HCT116 (cell line): ENCODE measurements around the gene HOGA1. TPM values are rescaled to one million over a fixed set of nuclear protein-coding genes. Genes with fewer than 3 reads are reported as not detected.

Source experiments
- ATAC-seq: fragments of 200-7000 bp; cut with Tn5 transposase; 2 replicates; pipeline ENCODE4 v1.9.1; 2020; ENCODE audit warnings: mild to moderate bottlenecking, moderate library complexity
- BruUV-seq: library from RNA; stranded (reverse); fragments of 400-500 nt; replicated peaks from 2 replicates; lab custom pipeline; 2021; lab: Mats Ljungman, UMichigan
- CTCF ChIA-PET: fragments of 300-600 bp; sonication (Branson Sonifier 250); formaldehyde crosslinking; loops from one replicate; lab custom pipeline; 2021; ENCODE audit warnings: antibody characterized with exemption; lab: Charles Lee
- POLR2A ChIA-PET: fragments of 300-600, 350-600 bp; sonication (Branson Sonifier 250); formaldehyde crosslinking; loops from one replicate; lab custom pipeline; 2021; ENCODE audit warnings: antibody characterized with exemption; lab: Charles Lee
- RAD21 ChIA-PET, 2 experiments: fragments of 300-600 bp; sonication (Branson Sonifier 250); formaldehyde crosslinking; loops; one replicate each; lab custom pipeline; 2023; ENCODE audit warnings: low total read pairs in 2 of 2; ENCODE audit not compliant: uncharacterized antibody in 2 of 2, unreplicated experiment in 2 of 2, low non-redundant PET in 1 of 2; lab: Charles Lee
- DNase-seq: peaks from one replicate; pipeline ENCODE4 v3.0.0-alpha.2; 2010; ENCODE audit warnings: low read depth, low spot score
- H2AFZ ChIP-seq: fragments of 200-600 bp; shearing (Covaris generic), sonication (generic); 2 replicates; pipeline ENCODE4 v1.6.1; 2017; ENCODE audit warnings: low read depth, mixed run types, mixed read lengths, antibody characterized with exemption, low read length; ENCODE audit not compliant: poor library complexity, severe bottlenecking
- H3K27ac ChIP-seq: 2 replicates; pipeline ENCODE4 v1.5.1; 2012; ENCODE audit warnings: low read depth, low read length
- H3K27me3 ChIP-seq: fragments of 200-600 bp; sonication (generic); 2 replicates; pipeline ENCODE4 v1.6.1; 2016; ENCODE audit warnings: mixed run types, low read length, mixed read lengths; ENCODE audit not compliant: insufficient read depth
- H3K36me3 ChIP-seq, 2 experiments: fragments of 200-500 bp in 1 of 2; fragments of 200-600 bp in 1 of 2; sonication (Bioruptor generic) in 1 of 2; sonication (generic) in 1 of 2; 2 replicates each; pipeline versions ENCODE4 v1.5.1 to v1.6.1; 2014 to 2016; ENCODE audit warnings: low read length in 2 of 2, inconsistent platforms in 1 of 2, mixed read lengths in 1 of 2, mixed run types in 1 of 2; ENCODE audit not compliant: insufficient read depth in 2 of 2, control insufficient read depth in 1 of 2
- H3K4me1 ChIP-seq, 2 experiments: fragments of 200-600 bp in 1 of 2; sonication (generic) in 1 of 2; 2 replicates each; pipeline versions ENCODE4 v1.5.1 to v1.6.1; 2012 to 2017; ENCODE audit warnings: low read length in 2 of 2, inconsistent platforms in 1 of 2, mild to moderate bottlenecking in 1 of 2, mixed read lengths in 1 of 2, mixed run types in 1 of 2, moderate library complexity in 1 of 2; ENCODE audit not compliant: insufficient read depth in 2 of 2, control insufficient read depth in 1 of 2
- H3K4me2 ChIP-seq: fragments of 200-600 bp; sonication (generic); 2 replicates; pipeline ENCODE4 v1.6.1; 2017; ENCODE audit warnings: mixed run types, low read length, mixed read lengths
- H3K4me3 ChIP-seq, 2 experiments: fragments of 200-600 bp in 1 of 2; sonication (generic) in 1 of 2; replicated peaks in 1 of 2; 2 replicates each; pipeline ENCODE4 v1.5.1; 2011 to 2016; ENCODE audit warnings: low read length in 2 of 2, control low read depth in 1 of 2, low read depth in 1 of 2, mild to moderate bottlenecking in 1 of 2, mixed read lengths in 1 of 2, mixed run types in 1 of 2
- H3K79me2 ChIP-seq: fragments of 200-600 bp; sonication (generic); 2 replicates; pipeline ENCODE4 v1.6.1; 2017; ENCODE audit warnings: mild to moderate bottlenecking, mixed run types, low read length, moderate library complexity, mixed read lengths; ENCODE audit not compliant: insufficient read depth
- H3K9ac ChIP-seq: fragments of 200-600 bp; sonication (generic); 2 replicates; pipeline ENCODE4 v1.6.1; 2016; ENCODE audit warnings: low read length, mixed read lengths
- H3K9me2 ChIP-seq: fragments of 200-600 bp; sonication (generic), shearing (Covaris generic); 2 replicates; pipeline ENCODE4 v1.6.1; 2017; ENCODE audit warnings: mixed run types, mild to moderate bottlenecking, moderate library complexity; ENCODE audit not compliant: insufficient read depth
- H3K9me3 ChIP-seq, 2 experiments: fragments of 200-500 bp in 1 of 2; fragments of 200-600 bp in 1 of 2; sonication (Bioruptor generic) in 1 of 2; sonication (generic) in 1 of 2; 2 replicates each; pipeline ENCODE4 v1.6.1; 2014 to 2017; ENCODE audit warnings: low read length in 2 of 2, mixed read lengths in 2 of 2, inconsistent platforms in 1 of 2, low read depth in 1 of 2, mild to moderate bottlenecking in 1 of 2, mixed run types in 1 of 2, moderate library complexity in 1 of 2; ENCODE audit not compliant: control insufficient read depth in 1 of 2, insufficient read depth in 1 of 2
- H4K20me1 ChIP-seq: fragments of 200-600 bp; sonication (generic), shearing (Covaris generic); 2 replicates; pipeline ENCODE4 v1.6.1; 2017; ENCODE audit warnings: mixed run types, mild to moderate bottlenecking, moderate library complexity; ENCODE audit not compliant: insufficient read depth
- ELF1 ChIP-seq: IDR thresholded peaks from 2 replicates; pipeline ENCODE4 v1.6.1; 2012; ENCODE audit warnings: low read depth, borderline replicate concordance
- EZH2 ChIP-seq: fragments of 200-600 bp; sonication (generic); IDR thresholded peaks from 2 replicates; pipeline ENCODE4 v1.6.1; 2017; ENCODE audit warnings: antibody characterized with exemption, mixed run types
- EZH2phosphoT487 ChIP-seq: fragments of 200-600 bp; IDR thresholded peaks from 2 replicates; pipeline ENCODE4 v1.6.1; 2018; ENCODE audit warnings: antibody characterized with exemption, borderline replicate concordance
- FOSL1 ChIP-seq: IDR thresholded peaks from 2 replicates; pipeline ENCODE4 v1.6.1; 2012; ENCODE audit warnings: low read depth
- JUND ChIP-seq: IDR thresholded peaks from 2 replicates; pipeline ENCODE4 v1.6.1; 2012
- RAD21 ChIP-seq: IDR thresholded peaks from 2 replicates; pipeline ENCODE4 v1.6.1; 2012; ENCODE audit warnings: low read depth, mild to moderate bottlenecking
- SIN3A ChIP-seq: IDR thresholded peaks from 2 replicates; pipeline ENCODE4 v1.6.1; 2012; ENCODE audit warnings: low read depth
- SP1 ChIP-seq: IDR thresholded peaks from 2 replicates; pipeline ENCODE4 v1.6.1; 2012; ENCODE audit warnings: low read depth
- SRF ChIP-seq: IDR thresholded peaks from 2 replicates; pipeline ENCODE4 v1.6.1; 2012; ENCODE audit warnings: low read depth
- TCF7L2 ChIP-seq: IDR thresholded peaks from 2 replicates; pipeline ENCODE4 v1.7.0; 2011; ENCODE audit warnings: borderline replicate concordance, inconsistent platforms; ENCODE audit not compliant: insufficient read depth, insufficient read length; ENCODE audit errors: extremely low read depth
- YY1 ChIP-seq: IDR thresholded peaks from 2 replicates; pipeline ENCODE4 v1.6.1; 2011; ENCODE audit warnings: low read length, low read depth, moderate library complexity, mild to moderate bottlenecking; ENCODE audit not compliant: insufficient replicate concordance; ENCODE audit errors: extremely low read depth
- ZFX ChIP-seq: fragments of 450-650 bp; IDR thresholded peaks from 2 replicates; pipeline ENCODE4 v1.6.1; 2017
- ZNF274 ChIP-seq: fragments of 200-500 bp; sonication (Bioruptor generic); IDR thresholded peaks from 2 replicates; pipeline ENCODE4 v1.6.1; 2014; ENCODE audit warnings: mild to moderate bottlenecking, low read depth, low read length, inconsistent platforms
- intact Hi-C: fragments of 100-400 bp; cut with micrococcal nuclease; formaldehyde crosslinking; loops from 2 replicates; pipeline ENCODE4 v1.10.0; 2022
- total RNA-seq: library from RNA; stranded (reverse); gene quantifications from one replicate; pipeline ENCODE4 v1.2.1, GENCODE V29; 2021; ENCODE audit not compliant: unreplicated experiment
- TF ChIP-seq, protein P1 (sequence below): IDR thresholded peaks from 2 replicates; pipeline ENCODE4 v1.6.1; 2011; ENCODE audit warnings: mild to moderate bottlenecking, low read length, moderate library complexity; ENCODE audit not compliant: insufficient replicate concordance; ENCODE audit errors: extremely low read depth
- TF ChIP-seq, protein P2 (sequence below): IDR thresholded peaks from 2 replicates; pipeline ENCODE4 v1.6.1; 2012; ENCODE audit warnings: low read depth
- TF ChIP-seq, protein P3 (sequence below): IDR thresholded peaks from 2 replicates; pipeline ENCODE4 v1.6.1; 2012
- TF ChIP-seq, protein P4 (sequence below), 3 experiments: fragments of 200-600 bp in 1 of 3; sonication (generic) in 1 of 3; IDR thresholded peaks in 2 of 3; conservative IDR thresholded peaks in 1 of 3; 2 replicates each; pipeline ENCODE4 v1.5.1; 2012 to 2017; ENCODE audit warnings: low read depth in 2 of 3, low read length in 2 of 3, antibody characterized with exemption in 1 of 3, borderline replicate concordance in 1 of 3, control low read depth in 1 of 3, mild to moderate bottlenecking in 1 of 3, mixed read lengths in 1 of 3, mixed run types in 1 of 3, moderate library complexity in 1 of 3; ENCODE audit not compliant: insufficient read depth in 1 of 3

Gene HOGA1
- total RNA-seq, 1 experiment from 2014 or later: 1.6 TPM

DNA sequence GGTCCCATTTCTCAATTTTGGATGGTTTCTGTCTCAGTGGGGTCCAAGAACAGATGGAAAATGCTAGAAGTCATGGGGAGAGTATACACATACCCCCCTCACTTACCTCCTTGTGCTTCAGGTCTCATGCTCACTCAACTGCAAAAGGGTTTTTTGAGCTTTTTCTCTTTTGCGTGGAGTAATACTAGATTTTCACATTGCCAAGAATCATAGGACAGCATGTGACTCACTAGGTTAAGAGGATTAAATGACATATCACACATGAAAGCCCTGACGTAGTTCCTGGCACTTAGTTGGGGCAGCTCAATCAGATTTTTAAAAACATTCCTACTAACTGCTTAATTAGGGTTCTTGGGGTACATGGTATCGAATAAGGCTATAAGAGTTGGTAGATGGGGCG is 60.7 kb downstream of the HOGA1 start:
- no peak overlapping the region for H3K4me2 ChIP-seq
- ChIA-PET CTCF (no interaction called here), RAD21 (no interaction called here)
- H3K4me1 ChIP-seq: peaks cover 34 to 46% of the 10 kb centered on the region in 2 experiments
- ATAC-seq (no peak), DNase-seq (no peak)
- BruUV-seq: no TSS peak
- H3K27me3 ChIP-seq: no peaks in the 10 kb centered on the region
- H3K9ac ChIP-seq: no peak overlapping the region
- no peaks in the 10 kb centered on the region for H4K20me1 ChIP-seq
- H3K9me2 ChIP-seq: no peaks in the 10 kb centered on the region
- no peak overlapping the region for H3K4me3 ChIP-seq
- H3K27ac ChIP-seq: no peak overlapping the region
- peaks cover 6 to 18% of the 10 kb centered on the region in 2 experiments; a peak in 2 of 4 replicates for H3K36me3 ChIP-seq
- no peaks in the 10 kb centered on the region for H3K9me3 ChIP-seq
- peaks cover 56% of the 10 kb centered on the region for H3K79me2 ChIP-seq
- H2AFZ ChIP-seq: no peak overlapping the region
- intact Hi-C loops: no loop called here
- TF ChIP-seq EZH2 (no peak), FOSL1 (no peak), EZH2phosphoT487 (no peak), ZFX (no peak), RAD21 (no peak), SIN3A (no peak), SRF (no peak), YY1 (no peak), SP1 (no peak), JUND (no peak), ELF1 (no peak), ZNF274 (no peak), TCF7L2 (no peak)
- TF ChIP-seq, protein P1, sequence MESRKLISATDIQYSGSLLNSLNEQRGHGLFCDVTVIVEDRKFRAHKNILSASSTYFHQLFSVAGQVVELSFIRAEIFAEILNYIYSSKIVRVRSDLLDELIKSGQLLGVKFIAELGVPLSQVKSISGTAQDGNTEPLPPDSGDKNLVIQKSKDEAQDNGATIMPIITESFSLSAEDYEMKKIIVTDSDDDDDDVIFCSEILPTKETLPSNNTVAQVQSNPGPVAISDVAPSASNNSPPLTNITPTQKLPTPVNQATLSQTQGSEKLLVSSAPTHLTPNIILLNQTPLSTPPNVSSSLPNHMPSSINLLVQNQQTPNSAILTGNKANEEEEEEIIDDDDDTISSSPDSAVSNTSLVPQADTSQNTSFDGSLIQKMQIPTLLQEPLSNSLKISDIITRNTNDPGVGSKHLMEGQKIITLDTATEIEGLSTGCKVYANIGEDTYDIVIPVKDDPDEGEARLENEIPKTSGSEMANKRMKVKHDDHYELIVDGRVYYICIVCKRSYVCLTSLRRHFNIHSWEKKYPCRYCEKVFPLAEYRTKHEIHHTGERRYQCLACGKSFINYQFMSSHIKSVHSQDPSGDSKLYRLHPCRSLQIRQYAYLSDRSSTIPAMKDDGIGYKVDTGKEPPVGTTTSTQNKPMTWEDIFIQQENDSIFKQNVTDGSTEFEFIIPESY: no peak
- TF ChIP-seq, protein P2, sequence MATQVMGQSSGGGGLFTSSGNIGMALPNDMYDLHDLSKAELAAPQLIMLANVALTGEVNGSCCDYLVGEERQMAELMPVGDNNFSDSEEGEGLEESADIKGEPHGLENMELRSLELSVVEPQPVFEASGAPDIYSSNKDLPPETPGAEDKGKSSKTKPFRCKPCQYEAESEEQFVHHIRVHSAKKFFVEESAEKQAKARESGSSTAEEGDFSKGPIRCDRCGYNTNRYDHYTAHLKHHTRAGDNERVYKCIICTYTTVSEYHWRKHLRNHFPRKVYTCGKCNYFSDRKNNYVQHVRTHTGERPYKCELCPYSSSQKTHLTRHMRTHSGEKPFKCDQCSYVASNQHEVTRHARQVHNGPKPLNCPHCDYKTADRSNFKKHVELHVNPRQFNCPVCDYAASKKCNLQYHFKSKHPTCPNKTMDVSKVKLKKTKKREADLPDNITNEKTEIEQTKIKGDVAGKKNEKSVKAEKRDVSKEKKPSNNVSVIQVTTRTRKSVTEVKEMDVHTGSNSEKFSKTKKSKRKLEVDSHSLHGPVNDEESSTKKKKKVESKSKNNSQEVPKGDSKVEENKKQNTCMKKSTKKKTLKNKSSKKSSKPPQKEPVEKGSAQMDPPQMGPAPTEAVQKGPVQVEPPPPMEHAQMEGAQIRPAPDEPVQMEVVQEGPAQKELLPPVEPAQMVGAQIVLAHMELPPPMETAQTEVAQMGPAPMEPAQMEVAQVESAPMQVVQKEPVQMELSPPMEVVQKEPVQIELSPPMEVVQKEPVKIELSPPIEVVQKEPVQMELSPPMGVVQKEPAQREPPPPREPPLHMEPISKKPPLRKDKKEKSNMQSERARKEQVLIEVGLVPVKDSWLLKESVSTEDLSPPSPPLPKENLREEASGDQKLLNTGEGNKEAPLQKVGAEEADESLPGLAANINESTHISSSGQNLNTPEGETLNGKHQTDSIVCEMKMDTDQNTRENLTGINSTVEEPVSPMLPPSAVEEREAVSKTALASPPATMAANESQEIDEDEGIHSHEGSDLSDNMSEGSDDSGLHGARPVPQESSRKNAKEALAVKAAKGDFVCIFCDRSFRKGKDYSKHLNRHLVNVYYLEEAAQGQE: no peak
- TF ChIP-seq, protein P3, sequence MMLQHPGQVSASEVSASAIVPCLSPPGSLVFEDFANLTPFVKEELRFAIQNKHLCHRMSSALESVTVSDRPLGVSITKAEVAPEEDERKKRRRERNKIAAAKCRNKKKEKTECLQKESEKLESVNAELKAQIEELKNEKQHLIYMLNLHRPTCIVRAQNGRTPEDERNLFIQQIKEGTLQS: no peak
- TF ChIP-seq, protein P4, sequence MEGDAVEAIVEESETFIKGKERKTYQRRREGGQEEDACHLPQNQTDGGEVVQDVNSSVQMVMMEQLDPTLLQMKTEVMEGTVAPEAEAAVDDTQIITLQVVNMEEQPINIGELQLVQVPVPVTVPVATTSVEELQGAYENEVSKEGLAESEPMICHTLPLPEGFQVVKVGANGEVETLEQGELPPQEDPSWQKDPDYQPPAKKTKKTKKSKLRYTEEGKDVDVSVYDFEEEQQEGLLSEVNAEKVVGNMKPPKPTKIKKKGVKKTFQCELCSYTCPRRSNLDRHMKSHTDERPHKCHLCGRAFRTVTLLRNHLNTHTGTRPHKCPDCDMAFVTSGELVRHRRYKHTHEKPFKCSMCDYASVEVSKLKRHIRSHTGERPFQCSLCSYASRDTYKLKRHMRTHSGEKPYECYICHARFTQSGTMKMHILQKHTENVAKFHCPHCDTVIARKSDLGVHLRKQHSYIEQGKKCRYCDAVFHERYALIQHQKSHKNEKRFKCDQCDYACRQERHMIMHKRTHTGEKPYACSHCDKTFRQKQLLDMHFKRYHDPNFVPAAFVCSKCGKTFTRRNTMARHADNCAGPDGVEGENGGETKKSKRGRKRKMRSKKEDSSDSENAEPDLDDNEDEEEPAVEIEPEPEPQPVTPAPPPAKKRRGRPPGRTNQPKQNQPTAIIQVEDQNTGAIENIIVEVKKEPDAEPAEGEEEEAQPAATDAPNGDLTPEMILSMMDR (IDR thresholded peaks at IDR 0.05 in 2 of 3, conservative IDR thresholded peaks at IDR 0.05 in 1 of 3; ENCODE audit: borderline replicate concordance in 1 of 3, insufficient read depth in 1 of 3, low read depth in 2 of 3, low read length in 2 of 3): no peak
- TF ChIP-seq, all 23 proteins: peak for 0
- POLR2A ChIA-PET: no interaction called here
